HCT116 (cell line): Measurements from ENCODE around the gene NET1. TPM values are rescaled to one million over a fixed set of nuclear protein-coding genes. Genes with fewer than 3 reads are reported as not detected.

Experiments
- ATAC-seq: fragments of 200-7000 bp; cut with Tn5 transposase; 2 replicates; pipeline ENCODE4 v1.9.1; 2020; ENCODE audit warnings: mild to moderate bottlenecking, moderate library complexity
- BruUV-seq: library from RNA; stranded (reverse); fragments of 400-500 nt; replicated peaks from 2 replicates; lab custom pipeline; 2021; lab: Mats Ljungman, UMichigan
- CTCF ChIA-PET: fragments of 300-600 bp; sonication (Branson Sonifier 250); formaldehyde crosslinking; loops from one replicate; lab custom pipeline; 2021; ENCODE audit warnings: antibody characterized with exemption; lab: Charles Lee
- POLR2A ChIA-PET: fragments of 300-600, 350-600 bp; sonication (Branson Sonifier 250); formaldehyde crosslinking; loops from one replicate; lab custom pipeline; 2021; ENCODE audit warnings: antibody characterized with exemption; lab: Charles Lee
- RAD21 ChIA-PET, 2 experiments: fragments of 300-600 bp; sonication (Branson Sonifier 250); formaldehyde crosslinking; loops; one replicate each; lab custom pipeline; 2023; ENCODE audit warnings: low total read pairs in 2 of 2; ENCODE audit not compliant: uncharacterized antibody in 2 of 2, unreplicated experiment in 2 of 2, low non-redundant PET in 1 of 2; lab: Charles Lee
- DNase-seq: peaks from one replicate; pipeline ENCODE4 v3.0.0-alpha.2; 2010; ENCODE audit warnings: low read depth, low spot score
- H2AFZ ChIP-seq: fragments of 200-600 bp; shearing (Covaris generic), sonication (generic); 2 replicates; pipeline ENCODE4 v1.6.1; 2017; ENCODE audit warnings: low read depth, mixed run types, mixed read lengths, antibody characterized with exemption, low read length; ENCODE audit not compliant: poor library complexity, severe bottlenecking
- H3K27ac ChIP-seq: 2 replicates; pipeline ENCODE4 v1.5.1; 2012; ENCODE audit warnings: low read depth, low read length
- H3K27me3 ChIP-seq: fragments of 200-600 bp; sonication (generic); 2 replicates; pipeline ENCODE4 v1.6.1; 2016; ENCODE audit warnings: mixed run types, low read length, mixed read lengths; ENCODE audit not compliant: insufficient read depth
- H3K36me3 ChIP-seq, 2 experiments: fragments of 200-500 bp in 1 of 2; fragments of 200-600 bp in 1 of 2; sonication (Bioruptor generic) in 1 of 2; sonication (generic) in 1 of 2; 2 replicates each; pipeline versions ENCODE4 v1.5.1 to v1.6.1; 2014 to 2016; ENCODE audit warnings: low read length in 2 of 2, inconsistent platforms in 1 of 2, mixed read lengths in 1 of 2, mixed run types in 1 of 2; ENCODE audit not compliant: insufficient read depth in 2 of 2, control insufficient read depth in 1 of 2
- H3K4me1 ChIP-seq, 2 experiments: fragments of 200-600 bp in 1 of 2; sonication (generic) in 1 of 2; 2 replicates each; pipeline versions ENCODE4 v1.5.1 to v1.6.1; 2012 to 2017; ENCODE audit warnings: low read length in 2 of 2, inconsistent platforms in 1 of 2, mild to moderate bottlenecking in 1 of 2, mixed read lengths in 1 of 2, mixed run types in 1 of 2, moderate library complexity in 1 of 2; ENCODE audit not compliant: insufficient read depth in 2 of 2, control insufficient read depth in 1 of 2
- H3K4me2 ChIP-seq: fragments of 200-600 bp; sonication (generic); 2 replicates; pipeline ENCODE4 v1.6.1; 2017; ENCODE audit warnings: mixed run types, low read length, mixed read lengths
- H3K4me3 ChIP-seq, 2 experiments: fragments of 200-600 bp in 1 of 2; sonication (generic) in 1 of 2; replicated peaks in 1 of 2; 2 replicates each; pipeline ENCODE4 v1.5.1; 2011 to 2016; ENCODE audit warnings: low read length in 2 of 2, control low read depth in 1 of 2, low read depth in 1 of 2, mild to moderate bottlenecking in 1 of 2, mixed read lengths in 1 of 2, mixed run types in 1 of 2
- H3K79me2 ChIP-seq: fragments of 200-600 bp; sonication (generic); 2 replicates; pipeline ENCODE4 v1.6.1; 2017; ENCODE audit warnings: mild to moderate bottlenecking, mixed run types, low read length, moderate library complexity, mixed read lengths; ENCODE audit not compliant: insufficient read depth
- H3K9ac ChIP-seq: fragments of 200-600 bp; sonication (generic); 2 replicates; pipeline ENCODE4 v1.6.1; 2016; ENCODE audit warnings: low read length, mixed read lengths
- H3K9me2 ChIP-seq: fragments of 200-600 bp; sonication (generic), shearing (Covaris generic); 2 replicates; pipeline ENCODE4 v1.6.1; 2017; ENCODE audit warnings: mixed run types, mild to moderate bottlenecking, moderate library complexity; ENCODE audit not compliant: insufficient read depth
- H3K9me3 ChIP-seq, 2 experiments: fragments of 200-500 bp in 1 of 2; fragments of 200-600 bp in 1 of 2; sonication (Bioruptor generic) in 1 of 2; sonication (generic) in 1 of 2; 2 replicates each; pipeline ENCODE4 v1.6.1; 2014 to 2017; ENCODE audit warnings: low read length in 2 of 2, mixed read lengths in 2 of 2, inconsistent platforms in 1 of 2, low read depth in 1 of 2, mild to moderate bottlenecking in 1 of 2, mixed run types in 1 of 2, moderate library complexity in 1 of 2; ENCODE audit not compliant: control insufficient read depth in 1 of 2, insufficient read depth in 1 of 2
- H4K20me1 ChIP-seq: fragments of 200-600 bp; sonication (generic), shearing (Covaris generic); 2 replicates; pipeline ENCODE4 v1.6.1; 2017; ENCODE audit warnings: mixed run types, mild to moderate bottlenecking, moderate library complexity; ENCODE audit not compliant: insufficient read depth
- CEBPB ChIP-seq: IDR thresholded peaks from 2 replicates; pipeline ENCODE4 v1.6.1; 2012; ENCODE audit warnings: low read depth
- CTCF ChIP-seq, 3 experiments: fragments of 200-600 bp in 1 of 3; sonication (generic) in 1 of 3; IDR thresholded peaks in 2 of 3; conservative IDR thresholded peaks in 1 of 3; 2 replicates each; pipeline ENCODE4 v1.5.1; 2012 to 2017; ENCODE audit warnings: low read depth in 2 of 3, low read length in 2 of 3, antibody characterized with exemption in 1 of 3, borderline replicate concordance in 1 of 3, control low read depth in 1 of 3, mild to moderate bottlenecking in 1 of 3, mixed read lengths in 1 of 3, mixed run types in 1 of 3, moderate library complexity in 1 of 3; ENCODE audit not compliant: insufficient read depth in 1 of 3
- EGR1 ChIP-seq: IDR thresholded peaks from 2 replicates; pipeline ENCODE4 v1.6.1; 2012; ENCODE audit warnings: low read depth
- EZH2 ChIP-seq: fragments of 200-600 bp; sonication (generic); IDR thresholded peaks from 2 replicates; pipeline ENCODE4 v1.6.1; 2017; ENCODE audit warnings: antibody characterized with exemption, mixed run types
- FOSL1 ChIP-seq: IDR thresholded peaks from 2 replicates; pipeline ENCODE4 v1.6.1; 2012; ENCODE audit warnings: low read depth
- MAX ChIP-seq: IDR thresholded peaks from 2 replicates; pipeline ENCODE4 v1.6.1; 2012
- POLR2A ChIP-seq: IDR thresholded peaks from 2 replicates; pipeline ENCODE4 v1.7.0; 2011; ENCODE audit warnings: borderline replicate concordance; ENCODE audit not compliant: insufficient read depth, insufficient read length; ENCODE audit errors: extremely low read depth
- RAD21 ChIP-seq: IDR thresholded peaks from 2 replicates; pipeline ENCODE4 v1.6.1; 2012; ENCODE audit warnings: low read depth, mild to moderate bottlenecking
- REST ChIP-seq: IDR thresholded peaks from 2 replicates; pipeline ENCODE4 v1.6.1; 2012; ENCODE audit warnings: low read depth
- SIN3A ChIP-seq: IDR thresholded peaks from 2 replicates; pipeline ENCODE4 v1.6.1; 2012; ENCODE audit warnings: low read depth
- SP1 ChIP-seq: IDR thresholded peaks from 2 replicates; pipeline ENCODE4 v1.6.1; 2012; ENCODE audit warnings: low read depth
- TCF7L2 ChIP-seq: IDR thresholded peaks from 2 replicates; pipeline ENCODE4 v1.7.0; 2011; ENCODE audit warnings: borderline replicate concordance, inconsistent platforms; ENCODE audit not compliant: insufficient read depth, insufficient read length; ENCODE audit errors: extremely low read depth
- intact Hi-C: fragments of 100-400 bp; cut with micrococcal nuclease; formaldehyde crosslinking; loops from 2 replicates; pipeline ENCODE4 v1.10.0; 2022
- total RNA-seq: library from RNA; stranded (reverse); gene quantifications from one replicate; pipeline ENCODE4 v1.2.1, GENCODE V29; 2021; ENCODE audit not compliant: unreplicated experiment

Gene NET1
- total RNA-seq, 1 experiment from 2014 or later: 51.2 TPM

GRCh38 chr10:5465976-5466450, 53.7 kb downstream of the NET1 start:
- Histone ChIP-seq H3K9me2 (no peaks in the 10 kb centered on the region), H4K20me1 (no peaks in the 10 kb centered on the region), H3K4me1 (no peaks in the 10 kb centered on the region), H3K27me3 (no peaks in the 10 kb centered on the region), H3K27ac (no peak overlapping the region), H3K79me2 (no peaks in the 10 kb centered on the region), H3K4me3 (no peak overlapping the region), H3K9ac (no peak overlapping the region), H3K36me3 (no peaks in the 10 kb centered on the region), H3K9me3 (no peaks in the 10 kb centered on the region), H3K4me2 (no peak overlapping the region), H2AFZ (no peak overlapping the region)
- ChIA-PET CTCF (no interaction called here), RAD21 (no interaction called here), POLR2A (no interaction called here)
- no peak for TF ChIP-seq RAD21
- TF ChIP-seq FOSL1: no peak
- TF ChIP-seq CEBPB: no peak
- TF ChIP-seq SP1: no peak
- no peak for TF ChIP-seq TCF7L2
- no peak for TF ChIP-seq SIN3A
- TF ChIP-seq MAX: no peak
- no peak for TF ChIP-seq EZH2
- no peak for TF ChIP-seq REST
- TF ChIP-seq EGR1: no peak
- no peak for TF ChIP-seq POLR2A
- TF ChIP-seq CTCF (IDR thresholded peaks at IDR 0.05 in 2 of 3, conservative IDR thresholded peaks at IDR 0.05 in 1 of 3; ENCODE audit: borderline replicate concordance in 1 of 3, insufficient read depth in 1 of 3, low read depth in 2 of 3, low read length in 2 of 3): no peak
- no peak for DNase-seq
- no peak for ATAC-seq
- intact Hi-C loops: no loop called here
- no TSS peak for BruUV-seq
